Endothelial cell of umbilical vein (primary cell): ENCODE data around the gene E2F4. TPM values are rescaled to one million over a fixed set of nuclear protein-coding genes. Genes with fewer than 3 reads are reported as not detected.

ENCODE experiments used
- BruUV-seq: library from RNA; stranded (reverse); fragments of 400-500 nt; replicated peaks from 2 replicates; lab custom pipeline; 2021; lab: Mats Ljungman, UMichigan
- CTCF ChIA-PET: fragments of 300-600, 350-600 bp; sonication (Branson Sonifier 250); formaldehyde crosslinking; loops from one replicate; lab custom pipeline; 2021; ENCODE audit warnings: antibody characterized with exemption, inconsistent platforms; lab: Charles Lee
- POLR2A ChIA-PET: fragments of 300-600, 350-600 bp; sonication (Branson Sonifier 250); formaldehyde crosslinking; loops from one replicate; lab custom pipeline; 2021; ENCODE audit warnings: antibody characterized with exemption, inconsistent platforms; lab: Charles Lee
- DNase-seq: peaks from one replicate; pipeline ENCODE4 v3.0.0-alpha.2; 2011; ENCODE audit warnings: low read depth, low spot score
- FAIRE-seq: peaks from 2 replicates; lab custom pipeline; 2011; peaks lifted over from hg19 to GRCh38; lab: Jason Lieb, UNC
- H2AFZ ChIP-seq: 2 replicates; pipeline ENCODE4 v1.6.0; 2012; ENCODE audit warnings: low read depth, low read length, control low read depth, inconsistent platforms
- H3K27ac ChIP-seq: 2 replicates; pipeline ENCODE4 v1.5.1; 2011; ENCODE audit warnings: low read depth, mild to moderate bottlenecking, control low read depth, low read length, moderate library complexity; ENCODE audit not compliant: insufficient read depth
- H3K27me3 ChIP-seq, 2 experiments: 2 replicates each; pipeline versions ENCODE4 v1.6.0 to v1.6.1; 2011; ENCODE audit warnings: low read length in 2 of 2, mixed read lengths in 1 of 2; ENCODE audit not compliant: control insufficient read depth in 2 of 2, insufficient read depth in 2 of 2
- H3K36me3 ChIP-seq, 2 experiments: 2 replicates in 1 of 2; 3 replicates in 1 of 2; pipeline ENCODE4 v1.5.1; 2011; ENCODE audit warnings: low read length in 2 of 2, mild to moderate bottlenecking in 1 of 2, moderate library complexity in 1 of 2; ENCODE audit not compliant: control insufficient read depth in 2 of 2, insufficient read depth in 2 of 2; ENCODE audit errors: extremely low read depth in 1 of 2
- H3K4me1 ChIP-seq: 3 replicates; pipeline ENCODE4 v1.5.1; 2011; ENCODE audit warnings: mild to moderate bottlenecking, low read length; ENCODE audit not compliant: control insufficient read depth, insufficient read depth; ENCODE audit errors: extremely low read depth
- H3K4me2 ChIP-seq: 2 replicates; pipeline ENCODE4 v1.6.1; 2011; ENCODE audit warnings: low read length, control low read depth, mixed read lengths; ENCODE audit not compliant: insufficient read depth
- H3K4me3 ChIP-seq, 3 experiments: fragments of 200-600 bp in 1 of 3; sonication (generic), shearing (Covaris generic) in 1 of 3; replicated peaks in 1 of 3; 2 replicates each; pipeline ENCODE4 v1.5.1; 2011 to 2016; ENCODE audit warnings: control low read depth in 3 of 3, low read length in 3 of 3, mild to moderate bottlenecking in 2 of 3, inconsistent platforms in 1 of 3, low read depth in 1 of 3, moderate library complexity in 1 of 3; ENCODE audit not compliant: insufficient read depth in 1 of 3
- H3K79me2 ChIP-seq: 2 replicates; pipeline ENCODE4 v1.6.0; 2012; ENCODE audit warnings: low read length, inconsistent platforms; ENCODE audit not compliant: control insufficient read depth, insufficient read depth
- H3K9ac ChIP-seq: replicated peaks from 2 replicates; pipeline ENCODE3; 2011; ENCODE audit warnings: low read length, control low read depth; ENCODE audit not compliant: insufficient read depth; ENCODE audit errors: extremely low read depth
- H3K9me1 ChIP-seq: replicated peaks from 3 replicates; pipeline ENCODE4 v1.6.0; 2011; ENCODE audit warnings: mild to moderate bottlenecking, low read length; ENCODE audit not compliant: control insufficient read depth, insufficient read depth; ENCODE audit errors: extremely low read depth
- H3K9me3 ChIP-seq: replicated peaks from 2 replicates; pipeline ENCODE4 v1.5.1; 2012; ENCODE audit warnings: low read length, inconsistent platforms; ENCODE audit not compliant: control insufficient read depth, insufficient read depth
- H4K20me1 ChIP-seq: replicated peaks from 2 replicates; pipeline ENCODE3; 2011; ENCODE audit warnings: mild to moderate bottlenecking, low read length; ENCODE audit not compliant: control insufficient read depth, insufficient read depth; ENCODE audit errors: extremely low read depth
- EZH2 ChIP-seq: IDR thresholded peaks from 2 replicates; pipeline ENCODE4 v1.6.1; 2012; ENCODE audit warnings: borderline replicate concordance, low read depth, mild to moderate bottlenecking, moderate library complexity, low read length, inconsistent platforms; ENCODE audit not compliant: severe bottlenecking
- FOS ChIP-seq: IDR thresholded peaks from 2 replicates; pipeline ENCODE4 v1.6.1; 2011; ENCODE audit warnings: mild to moderate bottlenecking, low read length, moderate library complexity, borderline replicate concordance; ENCODE audit not compliant: insufficient read depth
- JUN ChIP-seq: IDR thresholded peaks from 2 replicates; pipeline ENCODE4 v1.6.1; 2011; ENCODE audit warnings: borderline replicate concordance, low read depth; ENCODE audit not compliant: insufficient read length, insufficient read depth
- POLR2A ChIP-seq: IDR thresholded peaks from 2 replicates; pipeline ENCODE4 v1.6.1; 2012; ENCODE audit warnings: low read depth, mild to moderate bottlenecking, control low read depth, low read length
- POLR2AphosphoS5 ChIP-seq: IDR thresholded peaks from 2 replicates; pipeline ENCODE4 v1.6.1; 2012; ENCODE audit warnings: low read depth, mild to moderate bottlenecking, control low read depth, low read length, moderate library complexity; ENCODE audit not compliant: insufficient read depth
- dilution Hi-C: fragments of 300-500 bp; cut with MboI; formaldehyde crosslinking; loops from one replicate; pipeline ENCODE4 v1.15.0; 2019; ENCODE audit warnings: low sequenced_read_pairs; ENCODE audit not compliant: extremely low pct_ligation_motif_present
- intact Hi-C: fragments of 100-400 bp; cut with micrococcal nuclease; formaldehyde crosslinking; loops from one replicate; pipeline ENCODE4 v1.10.0; 2022
- polyA plus RNA-seq, 4 experiments: library from polyadenylated mRNA; depleted of rRNA in 3 of 4; stranded (reverse) in 3 of 4; unstranded in 1 of 4; fragments of >200 nt; gene quantifications; 2 replicates each; pipeline versions ENCODE4 v1.2.1 to v1.2.3, GENCODE V29; 2011 to 2012; ENCODE audit warnings: missing spikeins in 1 of 4
- total RNA-seq: library from RNA; stranded (reverse); gene quantifications from 2 replicates; pipeline ENCODE4 v1.2.3, GENCODE V29; 2021
- TF ChIP-seq, protein P1 (sequence below), 2 donors: IDR thresholded peaks; 1 replicate in 1 of 2; 2 replicates in 1 of 2; pipeline ENCODE4 v1.5.1; 2011; ENCODE audit warnings: low read length in 2 of 2, mild to moderate bottlenecking in 2 of 2, moderate library complexity in 2 of 2, control low read depth in 1 of 2, inconsistent platforms in 1 of 2, low read depth in 1 of 2; ENCODE audit not compliant: insufficient read depth in 1 of 2; ENCODE audit errors: extremely low read depth in 1 of 2
- TF ChIP-seq, protein P2 (sequence below): IDR thresholded peaks from 2 replicates; pipeline ENCODE4 v1.6.1; 2011; ENCODE audit not compliant: insufficient read depth, insufficient read length

E2F4 gene
- total and polyA plus RNA-seq, 2 donors (not counting 3 experiments of a cell fraction or from before 2014, with no cell fraction given), result 112 to 168 TPM

DNA sequence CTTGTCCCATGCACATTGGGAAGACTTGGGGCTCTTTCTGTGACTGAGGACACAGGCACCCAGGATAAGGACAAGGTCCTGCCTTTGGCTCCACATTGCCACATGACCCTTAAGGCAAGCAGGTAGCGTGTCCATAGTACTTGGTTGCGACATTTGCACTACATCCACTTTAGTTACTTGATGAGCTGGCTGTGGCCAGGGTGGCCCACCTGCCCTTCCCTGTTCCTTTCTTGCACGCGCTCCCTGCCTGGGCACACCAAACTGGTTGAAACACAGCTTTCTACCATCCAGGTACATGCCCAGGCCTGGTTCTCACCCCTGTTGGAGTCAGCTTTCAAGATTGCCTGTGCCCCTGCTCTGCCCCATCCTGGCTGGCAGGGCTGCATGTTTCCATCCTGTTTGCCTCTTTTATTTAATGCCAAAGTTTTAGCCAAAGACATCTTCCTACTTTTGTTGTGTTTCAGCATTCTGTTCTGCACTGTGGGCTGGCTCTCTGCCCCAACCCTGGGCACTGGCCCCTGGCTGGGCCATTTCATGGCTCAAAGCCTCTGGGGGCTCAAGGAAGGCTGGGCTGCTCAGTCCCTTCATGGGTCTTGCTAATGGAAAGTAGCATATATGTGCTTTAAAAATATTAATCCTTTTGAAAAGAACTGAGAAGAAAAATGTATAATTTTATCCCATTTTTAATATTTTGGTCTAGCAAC, 44.4 kb upstream of the E2F4 start:
- no peak overlapping the region for H3K4me2 ChIP-seq
- ChIA-PET POLR2A (no interaction called here), CTCF (interaction anchor here (1.5 to 1.8 kb wide), 2 partner anchors 8 to 130 kb away, joined by 5 to 7 read pairs; no protein-coding TSS in a partner anchor)
- H3K4me1 ChIP-seq, result peaks cover 3% of the 10 kb centered on the region
- H3K9ac ChIP-seq, result no peak overlapping the region
- peaks cover 2 to 43% of the 10 kb centered on the region in 2 experiments for H3K36me3 ChIP-seq
- H3K4me3 ChIP-seq, result no peak overlapping the region
- no peak overlapping the region for H3K27ac ChIP-seq
- DNase-seq (no peak), FAIRE-seq (no peak)
- intact Hi-C loops (no loop called here), dilution Hi-C loops (no loop called here)
- TF ChIP-seq FOS (no peak), POLR2AphosphoS5 (no peak), POLR2A (no peak), JUN (no peak), EZH2 (no peak)
- TF ChIP-seq, protein P1, sequence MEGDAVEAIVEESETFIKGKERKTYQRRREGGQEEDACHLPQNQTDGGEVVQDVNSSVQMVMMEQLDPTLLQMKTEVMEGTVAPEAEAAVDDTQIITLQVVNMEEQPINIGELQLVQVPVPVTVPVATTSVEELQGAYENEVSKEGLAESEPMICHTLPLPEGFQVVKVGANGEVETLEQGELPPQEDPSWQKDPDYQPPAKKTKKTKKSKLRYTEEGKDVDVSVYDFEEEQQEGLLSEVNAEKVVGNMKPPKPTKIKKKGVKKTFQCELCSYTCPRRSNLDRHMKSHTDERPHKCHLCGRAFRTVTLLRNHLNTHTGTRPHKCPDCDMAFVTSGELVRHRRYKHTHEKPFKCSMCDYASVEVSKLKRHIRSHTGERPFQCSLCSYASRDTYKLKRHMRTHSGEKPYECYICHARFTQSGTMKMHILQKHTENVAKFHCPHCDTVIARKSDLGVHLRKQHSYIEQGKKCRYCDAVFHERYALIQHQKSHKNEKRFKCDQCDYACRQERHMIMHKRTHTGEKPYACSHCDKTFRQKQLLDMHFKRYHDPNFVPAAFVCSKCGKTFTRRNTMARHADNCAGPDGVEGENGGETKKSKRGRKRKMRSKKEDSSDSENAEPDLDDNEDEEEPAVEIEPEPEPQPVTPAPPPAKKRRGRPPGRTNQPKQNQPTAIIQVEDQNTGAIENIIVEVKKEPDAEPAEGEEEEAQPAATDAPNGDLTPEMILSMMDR (IDR thresholded peaks at IDR 0.05; ENCODE audit: extremely low read depth in 1 of 2, insufficient read depth in 1 of 2, low read depth in 1 of 2, low read length in 2 of 2), result no peak
- TF ChIP-seq, protein P2, sequence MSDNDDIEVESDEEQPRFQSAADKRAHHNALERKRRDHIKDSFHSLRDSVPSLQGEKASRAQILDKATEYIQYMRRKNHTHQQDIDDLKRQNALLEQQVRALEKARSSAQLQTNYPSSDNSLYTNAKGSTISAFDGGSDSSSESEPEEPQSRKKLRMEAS, result no peak
- H3K27me3 ChIP-seq, result peaks cover 0 to 5% of the 10 kb centered on the region in 2 experiments
- H2AFZ ChIP-seq, result no peak overlapping the region
- no TSS peak for BruUV-seq
- no peaks in the 10 kb centered on the region for H4K20me1 ChIP-seq
- no peaks in the 10 kb centered on the region for H3K9me1 ChIP-seq
- no peaks in the 10 kb centered on the region for H3K79me2 ChIP-seq
- no peaks in the 10 kb centered on the region for H3K9me3 ChIP-seq
